K562 (cell line): ENCODE data around the gene SLC66A2.

Source experiments
- CC2D1A ChIP-seq: fragments of 450-650 bp; IDR thresholded peaks from 2 replicates; pipeline ENCODE4 v1.6.1; 2017; ENCODE audit warnings: mild to moderate bottlenecking
- CEBPB ChIP-seq: fragments of 450-650 bp; IDR thresholded peaks from 2 replicates; pipeline ENCODE4 v1.6.1; 2016; ENCODE audit warnings: missing genetic modification characterization, missing compliant biosample characterization
- CHD4 ChIP-seq: fragments of 200-600 bp; sonication (generic); IDR thresholded peaks from 3 replicates; pipeline ENCODE4 v1.6.1; 2012; ENCODE audit warnings: low read depth, mild to moderate bottlenecking, mixed read lengths, low read length, inconsistent platforms; ENCODE audit not compliant: insufficient read depth, insufficient replicate concordance, poor library complexity, severe bottlenecking
- EP300 ChIP-seq: IDR thresholded peaks from 2 replicates; pipeline ENCODE4 v1.6.1; 2012; ENCODE audit warnings: low read length, improper control_type of control experiment
- MXI1 ChIP-seq: IDR thresholded peaks from 2 replicates; pipeline ENCODE4 v1.6.1; 2011; ENCODE audit warnings: low read depth, mild to moderate bottlenecking, improper control_type of control experiment, low read length
- POLR2A ChIP-seq: fragments of 450-650 bp; conservative IDR thresholded peaks from 2 replicates; pipeline ENCODE4 v1.6.1; 2016
- RAD21 ChIP-seq, 2 experiments: fragments of 250-450 bp in 1 of 2; fragments of 450-650 bp in 1 of 2; sonication (Bioruptor Pico) in 1 of 2; formaldehyde crosslinking in 1 of 2; IDR thresholded peaks in 1 of 2; conservative IDR thresholded peaks in 1 of 2; 2 replicates each; pipeline versions ENCODE4 v1.4.0 to v1.8.0; 2020 to 2022; ENCODE audit warnings: mild to moderate bottlenecking in 2 of 2, moderate library complexity in 1 of 2
- RBFOX2 ChIP-seq: fragments of 200-400 bp; formaldehyde crosslinking; IDR thresholded peaks from 2 replicates; pipeline ENCODE4 v1.6.1; 2017; ENCODE audit warnings: low read depth, mild to moderate bottlenecking, low read length, moderate library complexity
- SMAD4 ChIP-seq: fragments of 250-450 bp; sonication (Bioruptor Pico); conservative IDR thresholded peaks from 2 replicates; pipeline ENCODE4 v1.8.0; 2021; ENCODE audit warnings: inconsistent platforms, mild to moderate bottlenecking, moderate library complexity
- ZC3H4 ChIP-seq: sonication (generic); formaldehyde crosslinking; IDR thresholded peaks from 2 replicates; pipeline ENCODE4 v1.9.0; 2021; ENCODE audit warnings: missing genetic modification reagents, borderline replicate concordance
- ZC3H8 ChIP-seq: fragments of 450-650 bp; IDR thresholded peaks from 2 replicates; pipeline ENCODE4 v1.6.1; 2017
- TF ChIP-seq, protein P1 (sequence below): sonication (generic); formaldehyde crosslinking; IDR thresholded peaks from 2 replicates; pipeline ENCODE4 v1.8.1; 2022; ENCODE audit warnings: missing genetic modification reagents
- TF ChIP-seq, protein P2 (sequence below), 3 experiments: IDR thresholded peaks in 2 of 3; conservative IDR thresholded peaks in 1 of 3; 2 replicates each; pipeline ENCODE4 v1.5.1; 2011 to 2012; ENCODE audit warnings: low read length in 3 of 3, mild to moderate bottlenecking in 3 of 3, control low read depth in 2 of 3, improper control_type of control experiment in 1 of 3, inconsistent platforms in 1 of 3, low read depth in 1 of 3, mixed read lengths in 1 of 3, moderate library complexity in 1 of 3; ENCODE audit not compliant: insufficient read depth in 2 of 3

- TF ChIP-seq ZC3H4 (CRISPR knock-in tag): no peak
- TF ChIP-seq, protein P1, sequence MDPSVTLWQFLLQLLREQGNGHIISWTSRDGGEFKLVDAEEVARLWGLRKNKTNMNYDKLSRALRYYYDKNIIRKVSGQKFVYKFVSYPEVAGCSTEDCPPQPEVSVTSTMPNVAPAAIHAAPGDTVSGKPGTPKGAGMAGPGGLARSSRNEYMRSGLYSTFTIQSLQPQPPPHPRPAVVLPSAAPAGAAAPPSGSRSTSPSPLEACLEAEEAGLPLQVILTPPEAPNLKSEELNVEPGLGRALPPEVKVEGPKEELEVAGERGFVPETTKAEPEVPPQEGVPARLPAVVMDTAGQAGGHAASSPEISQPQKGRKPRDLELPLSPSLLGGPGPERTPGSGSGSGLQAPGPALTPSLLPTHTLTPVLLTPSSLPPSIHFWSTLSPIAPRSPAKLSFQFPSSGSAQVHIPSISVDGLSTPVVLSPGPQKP (CRISPR knock-in tag): no peak
- TF ChIP-seq RAD21 (CRISPR knock-in tag; conservative IDR thresholded peaks at IDR 0.05 in 1 of 2, IDR thresholded peaks at IDR 0.05 in 1 of 2): no peak
- TF ChIP-seq, protein P2, sequence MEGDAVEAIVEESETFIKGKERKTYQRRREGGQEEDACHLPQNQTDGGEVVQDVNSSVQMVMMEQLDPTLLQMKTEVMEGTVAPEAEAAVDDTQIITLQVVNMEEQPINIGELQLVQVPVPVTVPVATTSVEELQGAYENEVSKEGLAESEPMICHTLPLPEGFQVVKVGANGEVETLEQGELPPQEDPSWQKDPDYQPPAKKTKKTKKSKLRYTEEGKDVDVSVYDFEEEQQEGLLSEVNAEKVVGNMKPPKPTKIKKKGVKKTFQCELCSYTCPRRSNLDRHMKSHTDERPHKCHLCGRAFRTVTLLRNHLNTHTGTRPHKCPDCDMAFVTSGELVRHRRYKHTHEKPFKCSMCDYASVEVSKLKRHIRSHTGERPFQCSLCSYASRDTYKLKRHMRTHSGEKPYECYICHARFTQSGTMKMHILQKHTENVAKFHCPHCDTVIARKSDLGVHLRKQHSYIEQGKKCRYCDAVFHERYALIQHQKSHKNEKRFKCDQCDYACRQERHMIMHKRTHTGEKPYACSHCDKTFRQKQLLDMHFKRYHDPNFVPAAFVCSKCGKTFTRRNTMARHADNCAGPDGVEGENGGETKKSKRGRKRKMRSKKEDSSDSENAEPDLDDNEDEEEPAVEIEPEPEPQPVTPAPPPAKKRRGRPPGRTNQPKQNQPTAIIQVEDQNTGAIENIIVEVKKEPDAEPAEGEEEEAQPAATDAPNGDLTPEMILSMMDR (IDR thresholded peaks at IDR 0.05 in 2 of 3, conservative IDR thresholded peaks at IDR 0.05 in 1 of 3; ENCODE audit: insufficient read depth in 2 of 3, low read depth in 1 of 3, low read length in 3 of 3): no peak
- TF ChIP-seq RBFOX2: no peak
- no peak for TF ChIP-seq SMAD4
- no peak for TF ChIP-seq CC2D1A
- no peak for TF ChIP-seq ZC3H8
- TF ChIP-seq CHD4: no peak
- no peak for TF ChIP-seq MXI1
- TF ChIP-seq POLR2A: no peak
- no peak for TF ChIP-seq CEBPB (tag)
- TF ChIP-seq EP300: no peak
These were observed 48.3 kb downstream of the SLC66A2 start for GRCh38 chr18:79903071-79903635.
